GM23338 (cell line): Measurements from ENCODE around the gene TXNL4A. TPM values are rescaled to one million over a fixed set of nuclear protein-coding genes. Genes with fewer than 3 reads are reported as not detected.

ENCODE experiments used
- ATAC-seq: fragments of 200-7000 bp; cut with Tn5 transposase; 3 replicates; pipeline ENCODE4 v1.9.1; 2020
- DNase-seq: peaks from one replicate; pipeline ENCODE4 v3.0.0-alpha.2; 2015; ENCODE audit warnings: low spot score
- H2AFZ ChIP-seq: fragments of 200-600 bp; sonication (generic); 2 replicates; pipeline ENCODE4 v1.8.0; 2016; ENCODE audit warnings: antibody characterized with exemption, mild to moderate bottlenecking, moderate library complexity
- H3F3A ChIP-seq: fragments of 200-600 bp; sonication (generic); replicated peaks from 2 replicates; pipeline ENCODE4 v1.8.0; 2017; ENCODE audit warnings: antibody characterized with exemption, mixed run types, low read depth
- H3K27ac ChIP-seq: fragments of 200-600 bp; sonication (generic); 2 replicates; pipeline ENCODE4 v1.6.1; 2016; ENCODE audit warnings: low read depth
- H3K27me3 ChIP-seq: fragments of 200-600 bp; sonication (generic); 2 replicates; pipeline ENCODE4 v1.8.0; 2016; ENCODE audit warnings: mild to moderate bottlenecking, mixed run types, moderate library complexity; ENCODE audit not compliant: insufficient read depth
- H3K36me3 ChIP-seq: fragments of 200-600 bp; sonication (generic); 2 replicates; pipeline ENCODE4 v1.8.0; 2016; ENCODE audit warnings: mild to moderate bottlenecking; ENCODE audit not compliant: insufficient read depth
- H3K4me1 ChIP-seq: fragments of 200-600 bp; sonication (generic); 2 replicates; pipeline ENCODE4 v1.8.0; 2016; ENCODE audit warnings: mild to moderate bottlenecking, moderate library complexity; ENCODE audit not compliant: insufficient read depth
- H3K4me2 ChIP-seq: fragments of 200-600 bp; sonication (generic); 2 replicates; pipeline ENCODE4 v1.7.1; 2017; ENCODE audit warnings: mixed run types
- H3K4me3 ChIP-seq: fragments of 200-600 bp; sonication (generic); 2 replicates; pipeline ENCODE4 v1.6.1; 2016; ENCODE audit warnings: mixed run types
- H3K79me2 ChIP-seq: fragments of 200-600 bp; sonication (generic); replicated peaks from 2 replicates; pipeline ENCODE4 v1.8.0; 2017; ENCODE audit warnings: mild to moderate bottlenecking; ENCODE audit not compliant: insufficient read depth
- H3K9me2 ChIP-seq: fragments of 200-600 bp; sonication (generic); 2 replicates; pipeline ENCODE4 v1.8.0; 2017; ENCODE audit not compliant: insufficient read depth
- H4K20me1 ChIP-seq: fragments of 200-600 bp; sonication (generic); replicated peaks from 2 replicates; pipeline ENCODE4 v1.8.0; 2017; ENCODE audit warnings: mild to moderate bottlenecking; ENCODE audit not compliant: insufficient read depth
- H3K27ac Mint-ChIP-seq: 2 replicates; pipeline ENCODE4 v1.8.0; 2020; ENCODE audit warnings: inconsistent platforms, mild to moderate bottlenecking, moderate library complexity, mixed read lengths
- H3K27me3 Mint-ChIP-seq: 3 replicates; pipeline ENCODE4 v1.8.0; 2022; ENCODE audit warnings: low read depth, mild to moderate bottlenecking, moderate library complexity, mixed read lengths, inconsistent platforms; ENCODE audit not compliant: insufficient read depth, poor library complexity
- H3K36me3 Mint-ChIP-seq: 3 replicates; pipeline ENCODE4 v1.8.0; 2021; ENCODE audit warnings: low read depth, mild to moderate bottlenecking, inconsistent platforms, moderate library complexity, mixed read lengths
- H3K4me1 Mint-ChIP-seq: 3 replicates; pipeline ENCODE4 v1.8.0; 2020; ENCODE audit warnings: mild to moderate bottlenecking, inconsistent platforms, mixed read lengths
- H3K4me3 Mint-ChIP-seq: 3 replicates; pipeline ENCODE4 v1.8.0; 2021; ENCODE audit warnings: moderate library complexity, mild to moderate bottlenecking, inconsistent platforms, mixed read lengths
- H3K9me3 Mint-ChIP-seq: 3 replicates; pipeline ENCODE4 v1.8.0; 2020; ENCODE audit warnings: moderate library complexity, mild to moderate bottlenecking, inconsistent platforms, mixed read lengths
- CREB1 ChIP-seq: fragments of 250-450 bp; sonication (Bioruptor Pico); IDR thresholded peaks from 2 replicates; pipeline ENCODE4 v1.5.0; 2020; ENCODE audit warnings: low read depth, mild to moderate bottlenecking, moderate library complexity
- EZH2 ChIP-seq: fragments of 200-600 bp; sonication (generic); IDR thresholded peaks from one replicate; pipeline ENCODE4 v1.8.0; 2017; ENCODE audit warnings: antibody characterized with exemption, mild to moderate bottlenecking, low read depth; ENCODE audit not compliant: unreplicated experiment
- JUNB ChIP-seq: IDR thresholded peaks from one replicate; pipeline ENCODE4 v1.6.1; 2016; ENCODE audit warnings: antibody characterized with exemption; ENCODE audit not compliant: unreplicated experiment
- POLR2AphosphoS5 ChIP-seq: IDR thresholded peaks from 2 replicates; pipeline ENCODE4 v1.6.1; 2016; ENCODE audit warnings: antibody characterized with exemption, low read depth
- STAT1 ChIP-seq: IDR thresholded peaks from one replicate; pipeline ENCODE4 v1.6.1; 2016; ENCODE audit warnings: antibody characterized with exemption; ENCODE audit not compliant: unreplicated experiment
- ZNF331 ChIP-seq: fragments of 250-450 bp; sonication (Bioruptor Pico); IDR thresholded peaks from 2 replicates; pipeline ENCODE4 v1.5.0; 2020; ENCODE audit warnings: low read depth, mild to moderate bottlenecking, moderate library complexity
- ZNF462 ChIP-seq: fragments of 250-450 bp; sonication (Bioruptor Pico); IDR thresholded peaks from 2 replicates; pipeline ENCODE4 v1.5.0; 2020; ENCODE audit warnings: mild to moderate bottlenecking, moderate library complexity
- polyA plus RNA-seq: library from polyadenylated mRNA; unstranded; fragments of >200 nt; fragmentation: Nextera tagmentation; extraction: Ambion mirVana; gene quantifications from 2 replicates; pipeline ENCODE4 v1.2.1, GENCODE V29; 2016
- total RNA-seq: library from RNA; depleted of rRNA; stranded (reverse); fragments of >200 nt; shearing (Covaris generic); gene quantifications from 2 replicates; pipeline ENCODE4 v1.2.3, GENCODE V29; 2014

The TXNL4A gene
- total and polyA plus RNA-seq, 2 experiments from 2014 or later: 51.0 to 271 TPM

- TF ChIP-seq ZNF462 (CRISPR knock-in tag): no peak
Observed at GRCh38 chr18:79952456-79952995, 35.8 kb downstream of the TXNL4A start (continued).

GRCh38 chr18:79951545-79952455, 36.6 kb downstream of the TXNL4A start, which contains the start of gene SLC66A2:
Gene SLC66A2, minus strand, starts transcription at chr18:79951653. Its CDS starts 727 bp downstream, at chr18:79950926.
- ATAC-seq: peak; percentile 70
- Histone ChIP-seq H3K9me2 (no peaks in the 10 kb centered on the region), H3K27me3 (peaks cover 68% of the 10 kb centered on the region), H4K20me1 (peaks cover 11% of the 10 kb centered on the region), H3K27ac (no peak within 1 kb of the TSS), H3K4me2 (peak within 1 kb of the TSS; percentile 84), H3K4me3 (peak within 1 kb of the TSS; percentile 66), H3K36me3 (no peaks in the 10 kb centered on the region), H2AFZ (peak within 1 kb of the TSS; percentile 86), H3K4me1 (peaks cover 8% of the 10 kb centered on the region; the same call in 1 of the 2 replicates), H3K79me2 (no peaks in the 10 kb centered on the region), H3F3A (0 out of 2 replicates have a peak, but pooled peaks cover 2% of the 10 kb centered on the region)
- Mint-ChIP-seq H3K4me3 (peak within 1 kb of the TSS; percentile 74), H3K36me3 (no peaks in the 10 kb centered on the region; the same call in 2 of the 3 replicates), H3K4me1 (peaks cover 13% of the 10 kb centered on the region), H3K27me3 (peaks cover 55% of the 10 kb centered on the region), H3K9me3 (no peaks in the 10 kb centered on the region; the same call in 2 of the 3 replicates), H3K27ac (no peak within 1 kb of the TSS)
- peak; percentile 84 for DNase-seq
- no peak for TF ChIP-seq STAT1
- no peak for TF ChIP-seq ZNF331 (CRISPR knock-in tag)
- TF ChIP-seq CREB1: peak; percentile 97
- no peak for TF ChIP-seq JUNB
- peak; percentile 58; the same call in 1 of the 2 replicates for TF ChIP-seq POLR2AphosphoS5
- peak; percentile 81 for TF ChIP-seq EZH2
